Coronary artery (tissue), 2 donors: ENCODE results near the gene ADORA2B.
"Not testable (repeated sequence)": the region's sequence is repeated elsewhere in the genome, so short reads cannot be mapped to it uniquely, and the experiment has no call there.

Experiments
- DNase-seq: peaks from one replicate; pipeline ENCODE4 v3.0.0-alpha.2; 2017; ENCODE audit warnings: low spot score
- H3K27ac ChIP-seq, 2 donors: fragments of 200-600 bp; sonication (generic); one replicate each; pipeline ENCODE4 v1.5.1; 2016 to 2019
- H3K4me3 ChIP-seq: fragments of 200-600 bp; sonication (generic); 2 replicates; pipeline ENCODE4 v1.5.1; 2016; ENCODE audit warnings: mild to moderate bottlenecking, moderate library complexity
- TF ChIP-seq, protein P1 (sequence below): fragments of 200-600 bp; sonication (generic); IDR thresholded peaks from one replicate; pipeline ENCODE4 v1.5.1; 2019; ENCODE audit warnings: antibody characterized with exemption

Gene ADORA2B

DNA sequence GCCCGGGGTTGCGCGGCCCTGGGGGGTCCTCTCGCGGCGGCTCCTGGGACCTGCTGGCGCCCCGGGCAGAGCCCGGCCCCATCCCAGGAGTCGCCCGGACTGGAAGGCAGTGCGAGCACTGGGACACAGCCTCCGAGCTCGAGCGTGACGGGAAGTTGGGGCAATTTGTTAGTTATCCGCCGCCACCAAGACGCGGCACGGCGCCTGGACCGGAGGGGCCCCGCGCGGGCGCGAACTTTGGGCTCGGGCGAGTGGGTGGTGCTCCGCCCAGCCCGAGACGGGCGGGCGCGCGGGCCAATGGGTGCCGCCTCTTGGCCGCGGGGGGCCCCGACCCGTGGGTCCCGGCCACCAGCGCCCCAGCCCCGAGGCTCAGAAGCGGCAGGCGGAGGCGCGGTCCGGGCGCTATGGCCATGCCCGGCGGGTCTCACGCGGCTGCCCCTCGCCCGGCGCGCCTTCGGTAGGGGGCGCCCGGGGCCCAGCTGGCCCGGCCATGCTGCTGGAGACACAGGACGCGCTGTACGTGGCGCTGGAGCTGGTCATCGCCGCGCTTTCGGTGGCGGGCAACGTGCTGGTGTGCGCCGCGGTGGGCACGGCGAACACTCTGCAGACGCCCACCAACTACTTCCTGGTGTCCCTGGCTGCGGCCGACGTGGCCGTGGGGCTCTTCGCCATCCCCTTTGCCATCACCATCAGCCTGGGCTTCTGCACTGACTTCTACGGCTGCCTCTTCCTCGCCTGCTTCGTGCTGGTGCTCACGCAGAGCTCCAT lies at the start of gene ADORA2B:
TSS of gene ADORA2B (plus strand) at position 372 of the 768 bp plus-strand sequence. CDS start at position 491, 119 bp downstream.
- Histone ChIP-seq H3K27ac (no peak within 1 kb of the TSS), H3K4me3 (peak within 1 kb of the TSS; percentile 69)
- TF ChIP-seq, protein P1, sequence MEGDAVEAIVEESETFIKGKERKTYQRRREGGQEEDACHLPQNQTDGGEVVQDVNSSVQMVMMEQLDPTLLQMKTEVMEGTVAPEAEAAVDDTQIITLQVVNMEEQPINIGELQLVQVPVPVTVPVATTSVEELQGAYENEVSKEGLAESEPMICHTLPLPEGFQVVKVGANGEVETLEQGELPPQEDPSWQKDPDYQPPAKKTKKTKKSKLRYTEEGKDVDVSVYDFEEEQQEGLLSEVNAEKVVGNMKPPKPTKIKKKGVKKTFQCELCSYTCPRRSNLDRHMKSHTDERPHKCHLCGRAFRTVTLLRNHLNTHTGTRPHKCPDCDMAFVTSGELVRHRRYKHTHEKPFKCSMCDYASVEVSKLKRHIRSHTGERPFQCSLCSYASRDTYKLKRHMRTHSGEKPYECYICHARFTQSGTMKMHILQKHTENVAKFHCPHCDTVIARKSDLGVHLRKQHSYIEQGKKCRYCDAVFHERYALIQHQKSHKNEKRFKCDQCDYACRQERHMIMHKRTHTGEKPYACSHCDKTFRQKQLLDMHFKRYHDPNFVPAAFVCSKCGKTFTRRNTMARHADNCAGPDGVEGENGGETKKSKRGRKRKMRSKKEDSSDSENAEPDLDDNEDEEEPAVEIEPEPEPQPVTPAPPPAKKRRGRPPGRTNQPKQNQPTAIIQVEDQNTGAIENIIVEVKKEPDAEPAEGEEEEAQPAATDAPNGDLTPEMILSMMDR, result no peak
- no peak for DNase-seq

DNA sequence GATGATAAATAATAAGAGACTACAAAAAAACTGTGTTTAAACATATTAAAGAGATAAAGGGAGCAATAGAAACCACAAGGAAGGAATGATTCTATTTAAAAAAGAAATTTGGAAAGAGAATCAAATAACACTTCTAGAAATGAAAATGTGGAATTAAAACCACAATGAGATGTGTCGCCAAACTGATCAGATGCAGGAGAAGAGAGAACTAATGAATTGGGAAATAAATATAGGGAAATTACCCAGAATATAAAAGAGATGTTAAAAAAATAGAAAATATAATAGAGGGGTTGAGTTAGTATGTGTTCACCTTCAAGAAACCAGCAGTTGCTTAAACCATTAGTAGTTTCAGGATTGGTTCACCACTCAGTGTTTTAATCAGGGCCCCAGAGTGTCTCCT lies 48.7 kb upstream of the ADORA2B start:
- TF ChIP-seq, protein P1, result no peak
- no peak overlapping the region for H3K4me3 ChIP-seq
- DNase-seq, result no peak
- no peak overlapping the region for H3K27ac ChIP-seq

- TF ChIP-seq, protein P1, result no peak
- Histone ChIP-seq H3K4me3 (no peak overlapping the region), H3K27ac (no peak overlapping the region)
- DNase-seq, result no peak
These were observed 48.1 kb upstream of the ADORA2B start for GRCh38 chr17:15896834-15897233.

GRCh38 chr17:15899596-15899995 lies 45.3 kb upstream of the ADORA2B start:
- DNase-seq, result peak; percentile 4
- H3K4me3 ChIP-seq, H3K27ac ChIP-seq: not testable (repeated sequence)

DNA sequence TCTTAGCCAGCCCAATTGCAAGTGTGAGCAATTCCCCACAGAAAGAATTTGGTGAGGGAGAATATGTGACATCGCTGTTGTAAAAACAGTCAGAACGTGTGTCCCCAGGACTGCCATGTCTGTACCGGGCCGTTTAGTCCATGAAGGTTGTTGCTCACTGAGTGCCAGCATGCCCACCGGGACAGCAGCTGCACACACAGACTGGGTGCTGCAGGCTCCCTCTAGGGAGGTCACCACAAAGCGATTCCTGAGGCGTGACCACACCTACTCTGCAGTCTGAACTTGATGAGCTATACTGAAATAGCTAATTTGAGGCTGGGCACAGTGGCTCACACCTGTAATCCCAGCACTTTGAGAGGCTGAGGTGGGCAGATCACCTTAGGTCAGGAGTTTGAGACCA lies 44.1 kb upstream of the ADORA2B start:
- no peak overlapping the region for H3K4me3 ChIP-seq
- TF ChIP-seq, protein P1, result no peak
- H3K27ac ChIP-seq, result no peak overlapping the region
- DNase-seq, result peak; percentile 53

DNA sequence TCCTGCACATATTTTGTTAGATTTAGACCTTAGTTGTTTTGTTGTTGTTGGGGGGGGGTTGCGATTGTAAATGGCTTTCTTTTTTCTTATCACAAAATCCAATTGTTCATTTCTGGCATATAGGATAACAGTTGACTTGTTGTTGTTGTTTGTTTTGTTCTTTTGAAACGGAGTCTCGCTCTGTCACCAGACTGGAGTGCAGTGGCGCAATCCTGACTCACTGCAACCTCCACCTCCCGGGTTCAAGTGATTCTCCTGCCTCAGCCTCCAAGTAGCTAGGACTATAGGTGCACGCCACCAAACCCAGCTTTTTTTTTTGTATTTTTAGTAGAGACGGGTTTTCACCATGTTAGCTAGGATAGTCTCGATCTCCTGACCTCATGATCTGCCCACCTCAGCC lies 39.7 kb upstream of the ADORA2B start:
- peak; percentile 12 for DNase-seq
- H3K4me3 ChIP-seq, H3K27ac ChIP-seq: not testable (repeated sequence)

DNA sequence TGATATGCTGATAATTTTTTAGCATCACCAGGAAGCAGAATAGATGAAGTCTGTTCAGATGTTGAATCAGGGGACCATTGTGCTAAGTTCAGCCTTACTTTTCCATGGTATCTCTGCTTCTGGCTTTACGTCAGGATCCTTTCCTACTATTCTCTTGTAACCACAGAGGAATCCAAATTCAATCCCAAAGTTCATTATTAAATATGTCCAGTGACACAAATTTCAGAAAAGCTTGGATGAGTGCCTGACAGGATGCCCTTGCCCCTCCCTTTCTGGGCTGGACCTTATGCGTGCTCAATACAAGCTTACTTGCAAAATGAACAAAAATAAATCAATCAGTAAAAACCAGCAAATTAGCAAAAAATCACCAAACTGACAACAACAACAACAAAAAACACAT lies 37.6 kb upstream of the ADORA2B start:
- peak; percentile 24 for DNase-seq
- no peak overlapping the region for H3K4me3 ChIP-seq
- H3K27ac ChIP-seq, result no peak overlapping the region
- TF ChIP-seq, protein P1, result no peak

GRCh38 chr17:15908378-15908777 lies 36.6 kb upstream of the ADORA2B start:
- DNase-seq, result peak; percentile 22
- H3K27ac ChIP-seq, result no peak overlapping the region
- TF ChIP-seq, protein P1, result no peak
- no peak overlapping the region for H3K4me3 ChIP-seq
